ENCODE measurements around the gene LLGL1. TPM values are rescaled to one million over a fixed set of nuclear protein-coding genes. Genes with fewer than 3 reads are reported as not detected.

Gene LLGL1
- total RNA-seq, 1 experiment from 2014 or later = 44.3 TPM

DNA sequence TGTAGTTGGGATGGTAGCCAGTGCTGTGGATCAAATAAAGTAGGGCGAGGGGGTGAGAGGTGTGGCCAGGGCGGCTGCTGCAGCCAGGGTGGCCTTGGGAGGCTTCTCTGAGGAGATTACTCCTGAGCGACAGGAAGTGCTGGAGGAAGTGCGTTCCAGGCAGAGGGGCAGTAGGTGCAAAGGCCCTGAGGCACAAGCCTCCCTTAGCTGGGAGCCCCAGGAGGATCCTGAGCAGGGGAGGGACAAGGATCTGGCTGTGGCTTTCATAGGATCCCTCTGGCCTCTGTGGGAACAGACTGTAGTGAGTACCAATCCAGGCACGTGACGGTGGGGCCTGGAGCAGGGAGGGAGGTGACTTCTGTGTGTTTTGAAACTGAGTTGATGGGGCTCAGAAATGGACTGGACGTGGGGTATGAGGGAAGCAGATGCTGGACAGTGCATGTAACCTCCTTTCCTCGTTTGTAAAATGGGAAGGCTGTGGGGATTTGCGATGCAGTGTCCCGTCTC, 2.8 kb downstream of the LLGL1 start:
- Histone ChIP-seq H3K9me3 (ENCODE audit: control insufficient read depth in 1 of 2, insufficient read depth in 1 of 2, low read depth in 1 of 2, low read length in 2 of 2) (no peaks in the 10 kb centered on the region), H3K9me2 (ENCODE audit: insufficient read depth) (no peaks in the 10 kb centered on the region), H3K4me3 (replicated peaks in 1 of 2; ENCODE audit: low read depth in 1 of 2, low read length in 2 of 2) (no peak overlapping the region), H3K4me1 (ENCODE audit: control insufficient read depth in 1 of 2, insufficient read depth in 2 of 2, low read length in 2 of 2) (peaks cover 12 to 21% of the 10 kb centered on the region in 2 experiments; a peak in 3 of 4 replicates), H3K27me3 (ENCODE audit: insufficient read depth, low read length) (no peaks in the 10 kb centered on the region), H3K4me2 (ENCODE audit: low read length) (no peak overlapping the region), H3K27ac (ENCODE audit: low read depth, low read length) (no peak overlapping the region), H2AFZ (ENCODE audit: low read depth, low read length, poor library complexity, severe bottlenecking) (no peak overlapping the region), H3K9ac (ENCODE audit: low read length) (no peak overlapping the region), H3K79me2 (ENCODE audit: insufficient read depth, low read length) (peaks cover 17% of the 10 kb centered on the region), H3K36me3 (ENCODE audit: control insufficient read depth in 1 of 2, insufficient read depth in 2 of 2, low read length in 2 of 2) (no peaks in the 10 kb centered on the region), H4K20me1 (ENCODE audit: insufficient read depth) (no peaks in the 10 kb centered on the region)
- ATAC-seq (no peak), DNase-seq (ENCODE audit: low read depth, low spot score) (no peak)
- TF ChIP-seq, protein P1, sequence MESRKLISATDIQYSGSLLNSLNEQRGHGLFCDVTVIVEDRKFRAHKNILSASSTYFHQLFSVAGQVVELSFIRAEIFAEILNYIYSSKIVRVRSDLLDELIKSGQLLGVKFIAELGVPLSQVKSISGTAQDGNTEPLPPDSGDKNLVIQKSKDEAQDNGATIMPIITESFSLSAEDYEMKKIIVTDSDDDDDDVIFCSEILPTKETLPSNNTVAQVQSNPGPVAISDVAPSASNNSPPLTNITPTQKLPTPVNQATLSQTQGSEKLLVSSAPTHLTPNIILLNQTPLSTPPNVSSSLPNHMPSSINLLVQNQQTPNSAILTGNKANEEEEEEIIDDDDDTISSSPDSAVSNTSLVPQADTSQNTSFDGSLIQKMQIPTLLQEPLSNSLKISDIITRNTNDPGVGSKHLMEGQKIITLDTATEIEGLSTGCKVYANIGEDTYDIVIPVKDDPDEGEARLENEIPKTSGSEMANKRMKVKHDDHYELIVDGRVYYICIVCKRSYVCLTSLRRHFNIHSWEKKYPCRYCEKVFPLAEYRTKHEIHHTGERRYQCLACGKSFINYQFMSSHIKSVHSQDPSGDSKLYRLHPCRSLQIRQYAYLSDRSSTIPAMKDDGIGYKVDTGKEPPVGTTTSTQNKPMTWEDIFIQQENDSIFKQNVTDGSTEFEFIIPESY (IDR thresholded peaks at IDR 0.05; ENCODE audit: extremely low read depth, insufficient replicate concordance, low read length) = no peak
- no peak for TF ChIP-seq SIN3A (IDR thresholded peaks at IDR 0.05; ENCODE audit: low read depth)
- TF ChIP-seq POLR2AphosphoS5 (IDR thresholded peaks at IDR 0.05; ENCODE audit: low read depth, low read length) = no peak
- TF ChIP-seq EZH2 (IDR thresholded peaks at IDR 0.05) = no peak
- TF ChIP-seq EZH2phosphoT487 (IDR thresholded peaks at IDR 0.05; ENCODE audit: borderline replicate concordance) = no peak
- TF ChIP-seq FOSL1 (IDR thresholded peaks at IDR 0.05; ENCODE audit: low read depth) = no peak
- no peak for TF ChIP-seq SP1 (IDR thresholded peaks at IDR 0.05; ENCODE audit: low read depth)
- TF ChIP-seq YY1 (IDR thresholded peaks at IDR 0.05; ENCODE audit: extremely low read depth, insufficient replicate concordance, low read depth, low read length) = no peak
- TF ChIP-seq SRF (IDR thresholded peaks at IDR 0.05; ENCODE audit: low read depth) = no peak
- no peak for TF ChIP-seq CEBPB (IDR thresholded peaks at IDR 0.05; ENCODE audit: low read depth)
- ChIA-PET CTCF (no interaction called here), POLR2A (no interaction called here), RAD21 (ENCODE audit: low non-redundant PET in 1 of 2, low total read pairs in 2 of 2, uncharacterized antibody in 2 of 2, unreplicated experiment in 2 of 2) (no interaction called here)
- intact Hi-C loops (cut with micrococcal nuclease) = no loop called here
- no TSS peak for BruUV-seq (replicated peaks)
